ENCODE data around the gene QRFP.

QRFP gene

GRCh38 chr9:130905902-130906734, 9.5 kb upstream of the QRFP start:
- H3K4me3 ChIP-seq (replicated peaks; ENCODE audit: low read depth, low read length), result no peak overlapping the region
- DNase-seq (ENCODE audit: extremely low read depth, low read depth), result no peak
- TF ChIP-seq CTCF (IDR thresholded peaks at IDR 0.05; ENCODE audit: low read depth, low read length, missing control alignments), result no peak

DNA sequence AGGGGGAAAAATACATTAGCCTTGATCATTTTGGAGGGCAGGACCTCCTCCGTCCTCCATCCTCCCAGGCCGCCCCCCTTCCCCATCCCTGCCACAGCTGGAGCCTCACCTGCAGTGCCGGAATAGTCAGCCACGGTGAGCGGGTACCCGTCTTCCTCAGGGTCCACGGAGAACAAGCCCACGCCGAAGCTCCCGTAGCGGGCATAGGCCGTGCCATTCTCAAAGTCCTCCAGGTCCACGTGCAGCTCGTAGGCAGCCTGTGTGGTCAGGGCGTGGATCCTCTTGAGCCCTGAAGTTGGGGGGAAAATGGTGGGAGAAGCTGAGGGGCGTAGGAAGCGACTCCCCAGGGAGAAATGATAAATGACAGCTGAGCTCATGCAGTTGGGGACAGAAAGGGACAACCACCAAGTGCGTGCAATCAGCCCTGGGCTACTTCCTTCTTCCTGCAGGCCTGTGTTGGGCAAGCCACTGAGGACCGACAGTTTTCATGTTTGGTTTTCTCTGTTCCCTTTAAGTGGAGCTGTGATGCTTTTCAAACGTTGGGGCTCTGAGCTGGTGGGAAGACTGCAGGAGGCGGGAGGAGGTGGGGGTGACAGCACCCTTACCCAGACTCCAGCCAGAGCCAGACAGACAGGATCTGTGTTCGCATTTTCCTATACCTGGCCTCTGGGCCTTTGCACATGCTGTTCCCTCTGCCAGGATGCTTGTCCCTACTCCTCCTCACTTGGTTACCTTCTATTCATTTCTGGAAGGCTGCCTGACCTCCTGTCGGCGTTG, 8.7 kb upstream of the QRFP start:
- DNase-seq (ENCODE audit: extremely low read depth, low read depth), result no peak
- TF ChIP-seq CTCF (IDR thresholded peaks at IDR 0.05; ENCODE audit: low read depth, low read length, missing control alignments), result no peak
- no peak overlapping the region for H3K4me3 ChIP-seq (replicated peaks; ENCODE audit: low read depth, low read length)

DNA sequence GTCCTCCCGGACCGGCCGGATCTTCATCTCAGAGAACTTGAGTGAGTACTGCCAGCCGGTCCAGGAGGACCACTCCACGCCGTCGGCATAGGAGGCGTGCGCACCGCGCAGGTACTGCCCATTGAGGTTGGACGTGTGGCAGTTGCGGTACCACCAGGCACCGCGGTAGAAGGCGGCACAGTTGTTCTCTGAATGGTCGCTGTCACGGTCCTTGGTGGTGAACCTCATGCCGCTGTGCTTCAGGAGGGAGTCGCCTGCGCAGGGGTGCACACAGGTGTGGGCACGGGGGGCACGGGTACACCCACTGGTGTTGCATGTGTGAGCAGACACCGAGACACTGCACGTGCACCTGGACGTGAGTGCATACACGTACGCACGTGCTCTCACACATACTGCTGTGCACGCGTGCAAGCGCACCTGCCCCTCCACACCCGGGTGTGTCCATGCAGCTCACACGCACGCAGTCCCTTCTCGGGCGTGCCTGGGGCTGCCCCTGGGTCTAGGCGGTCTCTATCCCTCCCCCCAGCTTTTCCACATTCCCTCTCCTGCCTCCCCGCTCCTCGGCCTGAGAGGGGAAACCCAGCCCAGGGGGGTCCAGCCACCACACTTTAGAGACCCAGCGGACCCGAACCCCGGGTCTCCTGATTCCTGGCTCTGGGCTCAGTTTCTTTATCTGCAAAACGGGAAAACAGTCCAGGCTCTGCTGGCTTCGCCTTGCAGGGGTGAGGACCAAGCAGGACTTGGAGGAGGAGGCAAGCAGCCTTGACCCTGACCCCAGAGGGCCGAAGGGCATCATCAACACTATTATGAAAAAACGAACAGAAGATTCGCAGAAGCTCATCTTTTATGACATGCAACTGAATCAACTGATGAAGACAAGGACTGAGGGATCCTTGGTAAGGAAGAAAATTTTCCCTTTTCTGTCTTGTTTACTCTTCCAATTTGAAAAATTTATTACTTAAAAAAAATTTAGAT, 7.7 kb upstream of the QRFP start:
- H3K4me3 ChIP-seq (replicated peaks; ENCODE audit: low read depth, low read length), result no peak overlapping the region
- DNase-seq (ENCODE audit: extremely low read depth, low read depth), result no peak
- no peak for TF ChIP-seq CTCF (IDR thresholded peaks at IDR 0.05; ENCODE audit: low read depth, low read length, missing control alignments)

- TF ChIP-seq CTCF (IDR thresholded peaks at IDR 0.05; ENCODE audit: low read depth, low read length, missing control alignments), result no peak
- DNase-seq (ENCODE audit: extremely low read depth, low read depth), result no peak
- H3K4me3 ChIP-seq (replicated peaks; ENCODE audit: low read depth, low read length), result no peak overlapping the region
Measured at GRCh38 chr9:130903194-130904069, 6.8 kb upstream of the QRFP start.

DNA sequence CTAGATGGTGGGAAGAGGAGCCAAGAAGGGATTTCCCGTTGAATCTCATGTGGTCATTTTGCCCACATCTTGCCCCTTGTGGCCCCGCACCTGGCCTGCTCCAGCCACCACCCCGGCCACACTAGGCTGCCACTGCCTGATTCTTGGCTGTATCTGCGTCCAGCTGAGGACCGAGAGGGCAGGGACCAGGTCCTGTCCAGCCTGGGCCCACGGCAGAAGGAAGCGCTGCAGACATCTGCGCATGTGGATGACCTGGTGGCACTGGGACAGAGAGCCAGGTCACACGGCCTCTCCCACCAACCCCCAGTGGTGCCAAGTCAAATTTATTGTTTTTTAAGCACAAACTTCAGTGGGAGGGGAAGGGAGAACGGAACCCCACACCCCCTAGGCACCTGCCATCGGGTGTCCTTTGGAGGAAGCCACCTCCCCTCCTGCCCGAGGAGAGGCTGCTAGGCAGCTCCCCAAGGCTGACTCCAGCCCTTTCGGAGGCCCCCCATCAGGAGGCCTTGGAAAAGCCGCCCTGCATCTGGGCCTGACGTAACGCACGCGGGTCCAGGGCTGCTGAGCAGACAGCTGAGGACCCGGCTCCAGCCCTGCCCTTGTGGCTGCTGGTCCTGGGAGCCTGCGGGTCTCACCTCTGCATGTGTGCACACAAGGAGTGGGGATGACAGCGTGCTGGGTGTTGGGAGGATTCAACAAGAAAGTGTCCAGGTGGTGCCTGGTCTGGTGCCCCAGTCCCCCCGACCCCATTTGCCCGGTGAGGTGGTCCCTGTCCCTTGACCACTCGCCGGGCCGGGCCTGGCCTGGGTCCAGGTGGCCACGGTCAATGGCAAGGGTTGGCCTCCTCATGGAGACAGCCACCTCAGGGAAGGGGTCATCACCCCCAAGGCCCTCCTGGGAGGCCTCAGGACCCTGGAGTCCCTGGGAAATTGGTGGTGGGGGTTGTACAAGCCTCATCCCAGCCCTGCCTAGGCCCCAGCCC, 5.9 kb upstream of the QRFP start:
- DNase-seq (ENCODE audit: extremely low read depth, low read depth), result no peak
- no peak overlapping the region for H3K4me3 ChIP-seq (replicated peaks; ENCODE audit: low read depth, low read length)
- no peak for TF ChIP-seq CTCF (IDR thresholded peaks at IDR 0.05; ENCODE audit: low read depth, low read length, missing control alignments)
